Endodermal cell (in vitro differentiated cells): ENCODE data around the gene DGCR8. TPM values are rescaled to one million over a fixed set of nuclear protein-coding genes. Genes with fewer than 3 reads are reported as not detected.

Source experiments
- DNase-seq: peaks from one replicate; pipeline ENCODE4 v3.0.0-alpha.2; 2017
- H3K27ac ChIP-seq: 2 replicates; pipeline ENCODE4 v1.5.1; 2013; ENCODE audit warnings: mild to moderate bottlenecking, low read depth, low read length, moderate library complexity
- H3K27me3 ChIP-seq: 2 replicates; pipeline ENCODE4 v1.6.1; 2013; ENCODE audit warnings: mild to moderate bottlenecking, low read length, moderate library complexity; ENCODE audit not compliant: insufficient read depth, control insufficient read depth, poor library complexity, severe bottlenecking
- H3K36me3 ChIP-seq: 2 replicates; pipeline ENCODE4 v1.7.0; 2013; ENCODE audit warnings: mild to moderate bottlenecking, low read length, moderate library complexity; ENCODE audit not compliant: control insufficient read depth, insufficient read depth
- H3K4me1 ChIP-seq: one replicate; pipeline ENCODE4 v1.7.0; 2013; ENCODE audit warnings: low read length; ENCODE audit not compliant: control insufficient read depth, insufficient read depth
- H3K4me3 ChIP-seq: 2 replicates; pipeline ENCODE4 v1.5.1; 2013; ENCODE audit warnings: mild to moderate bottlenecking, low read length, moderate library complexity
- H3K9ac ChIP-seq: 2 replicates; pipeline ENCODE4 v1.6.1; 2013; ENCODE audit warnings: mild to moderate bottlenecking, low read length, moderate library complexity; ENCODE audit not compliant: poor library complexity, severe bottlenecking; ENCODE audit errors: extremely low read depth
- H3K9me3 ChIP-seq: 2 replicates; pipeline ENCODE4 v1.6.1; 2013; ENCODE audit warnings: mild to moderate bottlenecking, low read length, moderate library complexity; ENCODE audit not compliant: control insufficient read depth
- H3K27ac Mint-ChIP-seq: 2 replicates; pipeline ENCODE4 v1.8.0; 2020; ENCODE audit warnings: mixed read lengths
- H3K27me3 Mint-ChIP-seq: 2 replicates; pipeline ENCODE4 v1.8.0; 2021; ENCODE audit warnings: mild to moderate bottlenecking, mixed read lengths; ENCODE audit not compliant: insufficient read depth
- H3K36me3 Mint-ChIP-seq: 2 replicates; pipeline ENCODE4 v1.8.0; 2020; ENCODE audit warnings: low read depth, mixed read lengths
- H3K4me1 Mint-ChIP-seq: 2 replicates; pipeline ENCODE4 v1.8.0; 2020; ENCODE audit warnings: mixed read lengths
- H3K4me3 Mint-ChIP-seq: 2 replicates; pipeline ENCODE4 v1.8.0; 2020; ENCODE audit warnings: mild to moderate bottlenecking, moderate library complexity, mixed read lengths
- H3K9me3 Mint-ChIP-seq: 2 replicates; pipeline ENCODE4 v1.8.0; 2020; ENCODE audit warnings: mild to moderate bottlenecking, mixed read lengths
- WGBS, 2 experiments: methylation state at CpG; one replicate each; pipeline versions ENCODE4 v1.1.5 to v1.1.7; 2013; ENCODE audit warnings: missing lambda C conversion rate in 2 of 2, mixed read lengths in 1 of 2; ENCODE audit not compliant: insufficient coverage in 1 of 2, insufficient read length in 1 of 2; 5-methylcytosine and 5-hydroxymethylcytosine counted together
- total RNA-seq, 2 donors: library from RNA; stranded (reverse); fragmentation: NEBNext Ultra II Directional in 1 of 2; extraction: Animal tissue kit (Norgen Biotek cat#: 25700) in 1 of 2; gene quantifications; 2 replicates in 1 of 2; 3 replicates in 1 of 2; pipeline ENCODE4 v1.2.1, GENCODE V29; 2021
- TF ChIP-seq, protein P1 (sequence below): fragments of 200-600 bp; sonication (generic); conservative IDR thresholded peaks from 2 replicates; pipeline ENCODE4 v1.5.0; 2021; ENCODE audit warnings: antibody characterized with exemption, mild to moderate bottlenecking

Gene DGCR8
- total RNA-seq, 2 donors from 2014 or later, result 61.3 to 76.1 TPM

DNA sequence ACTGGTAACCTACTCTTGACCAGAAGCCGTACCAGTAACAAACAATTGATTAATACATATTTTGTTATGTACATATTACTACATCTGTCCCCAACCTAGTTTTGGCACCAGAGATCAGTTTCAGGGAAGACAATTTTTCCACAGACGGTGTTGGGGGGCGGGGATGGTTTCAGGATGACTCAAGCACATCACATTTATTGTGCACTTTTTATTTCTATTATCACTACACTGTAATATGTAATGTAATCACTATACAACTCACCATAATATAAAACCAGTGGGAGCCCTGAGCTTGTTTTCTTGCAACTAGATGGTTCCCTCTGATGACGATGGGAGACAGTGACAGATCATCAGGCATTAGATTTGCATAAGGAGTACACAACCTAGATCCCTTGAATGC lies 15.5 kb downstream of the DGCR8 start:
- H3K4me3 ChIP-seq, result no peak overlapping the region
- no peak for DNase-seq
- H3K9ac ChIP-seq, result no peak overlapping the region
- Mint-ChIP-seq H3K4me1 (no peaks in the 10 kb centered on the region), H3K27me3 (no peaks in the 10 kb centered on the region), H3K9me3 (no peaks in the 10 kb centered on the region), H3K27ac (no peak overlapping the region), H3K4me3 (no peak overlapping the region), H3K36me3 (peaks cover 96% of the 10 kb centered on the region)
- TF ChIP-seq, protein P1, sequence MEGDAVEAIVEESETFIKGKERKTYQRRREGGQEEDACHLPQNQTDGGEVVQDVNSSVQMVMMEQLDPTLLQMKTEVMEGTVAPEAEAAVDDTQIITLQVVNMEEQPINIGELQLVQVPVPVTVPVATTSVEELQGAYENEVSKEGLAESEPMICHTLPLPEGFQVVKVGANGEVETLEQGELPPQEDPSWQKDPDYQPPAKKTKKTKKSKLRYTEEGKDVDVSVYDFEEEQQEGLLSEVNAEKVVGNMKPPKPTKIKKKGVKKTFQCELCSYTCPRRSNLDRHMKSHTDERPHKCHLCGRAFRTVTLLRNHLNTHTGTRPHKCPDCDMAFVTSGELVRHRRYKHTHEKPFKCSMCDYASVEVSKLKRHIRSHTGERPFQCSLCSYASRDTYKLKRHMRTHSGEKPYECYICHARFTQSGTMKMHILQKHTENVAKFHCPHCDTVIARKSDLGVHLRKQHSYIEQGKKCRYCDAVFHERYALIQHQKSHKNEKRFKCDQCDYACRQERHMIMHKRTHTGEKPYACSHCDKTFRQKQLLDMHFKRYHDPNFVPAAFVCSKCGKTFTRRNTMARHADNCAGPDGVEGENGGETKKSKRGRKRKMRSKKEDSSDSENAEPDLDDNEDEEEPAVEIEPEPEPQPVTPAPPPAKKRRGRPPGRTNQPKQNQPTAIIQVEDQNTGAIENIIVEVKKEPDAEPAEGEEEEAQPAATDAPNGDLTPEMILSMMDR, result no peak
- peaks cover 93% of the 10 kb centered on the region for H3K36me3 ChIP-seq
- H3K4me1 ChIP-seq, result no peaks in the 10 kb centered on the region
- no peaks in the 10 kb centered on the region for H3K27me3 ChIP-seq
- H3K27ac ChIP-seq, result no peak overlapping the region
- 100% methylated on average over 1 to 3 of the region's 4 CpGs for WGBS, 2 experiments
- peaks cover 7% of the 10 kb centered on the region for H3K9me3 ChIP-seq

DNA sequence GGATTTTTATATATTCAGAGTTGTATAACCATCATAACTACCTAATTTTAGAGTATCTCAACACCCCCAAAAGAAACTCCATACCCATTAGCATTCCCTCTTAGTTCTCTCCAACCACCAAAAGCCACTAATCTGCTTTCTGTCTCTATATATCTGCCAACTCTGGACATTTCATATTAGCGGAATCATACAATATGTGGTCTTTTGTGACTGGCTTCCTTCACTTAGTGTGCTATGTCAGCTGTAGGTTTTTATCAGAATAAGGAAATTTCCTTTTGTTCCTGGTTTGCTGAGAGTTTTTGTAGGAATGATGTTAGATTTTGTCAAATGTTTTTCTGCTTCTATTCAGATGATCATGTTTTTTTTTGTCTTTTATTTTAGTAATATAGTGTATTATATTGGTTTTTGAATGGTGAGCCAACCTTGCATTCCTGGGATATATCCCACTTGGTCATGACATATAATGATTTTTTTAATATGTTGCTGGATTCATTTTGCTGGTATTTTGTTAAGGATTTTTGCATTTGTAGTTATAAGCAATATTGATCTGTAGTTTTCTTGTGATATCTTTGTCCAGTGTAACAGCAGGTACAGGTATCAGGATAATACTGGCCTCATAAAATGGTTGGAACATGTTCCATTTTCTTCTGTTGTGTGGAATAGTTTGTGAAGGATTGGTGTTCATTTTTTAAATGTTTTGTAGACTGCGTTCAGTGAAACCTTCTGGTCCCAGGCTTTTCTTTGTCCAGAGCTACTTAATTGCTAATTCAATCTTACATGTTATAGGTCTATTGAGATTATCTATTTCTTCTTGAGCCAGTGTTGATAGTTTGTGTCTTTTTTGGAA lies 16.8 kb downstream of the DGCR8 start:
- Histone ChIP-seq H3K4me3 (no peak overlapping the region), H3K27me3 (no peaks in the 10 kb centered on the region), H3K27ac (no peak overlapping the region), H3K9ac (no peak overlapping the region), H3K9me3 (peaks cover 7% of the 10 kb centered on the region), H3K36me3 (peaks cover 90% of the 10 kb centered on the region), H3K4me1 (no peaks in the 10 kb centered on the region)
- Mint-ChIP-seq H3K27ac (no peak overlapping the region), H3K4me3 (no peak overlapping the region), H3K9me3 (no peaks in the 10 kb centered on the region), H3K4me1 (no peaks in the 10 kb centered on the region), H3K36me3 (peaks cover 92% of the 10 kb centered on the region), H3K27me3 (no peaks in the 10 kb centered on the region)
- DNase-seq, result no peak
- WGBS, 2 experiments, result 91 to 100% methylated on average over 1 to 2 of the region's 2 CpGs
- TF ChIP-seq, protein P1, result no peak

DNA sequence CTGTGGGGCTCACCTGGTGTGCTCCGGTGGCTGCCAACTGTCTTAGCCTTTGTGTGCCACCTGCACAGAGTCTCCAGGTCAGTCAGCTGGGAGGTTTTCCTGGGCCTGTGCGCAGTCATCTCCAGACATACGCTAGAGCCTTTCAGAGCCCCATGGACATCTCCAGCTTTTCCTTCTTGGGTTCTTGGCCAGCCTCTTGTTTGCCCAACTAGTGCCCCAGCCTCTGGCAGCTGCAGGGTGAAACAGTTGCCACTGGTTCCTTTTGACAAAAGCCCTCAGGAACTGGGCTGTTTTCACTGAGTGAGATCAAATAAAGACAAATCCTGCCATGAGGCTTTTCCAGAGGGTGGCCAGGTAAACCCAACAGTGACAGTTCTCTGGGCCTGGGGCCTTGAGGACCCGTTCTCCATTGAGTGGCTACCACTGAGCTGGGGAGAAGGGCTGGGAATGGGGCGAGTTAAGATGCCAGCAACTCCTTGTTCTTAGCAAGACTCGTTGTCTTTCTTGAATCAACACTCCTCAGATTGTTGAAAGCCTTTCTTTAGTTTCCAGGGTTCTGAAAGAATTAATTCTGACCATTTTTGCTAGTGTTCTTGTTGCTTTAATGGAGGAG lies 19.2 kb downstream of the DGCR8 start:
- 94 to 98% methylated on average over 5 to 6 of the region's 6 CpGs for WGBS, 2 experiments
- Histone ChIP-seq H3K4me3 (no peak overlapping the region), H3K4me1 (no peaks in the 10 kb centered on the region), H3K36me3 (peaks cover 79% of the 10 kb centered on the region), H3K9ac (no peak overlapping the region), H3K27ac (no peak overlapping the region), H3K27me3 (no peaks in the 10 kb centered on the region), H3K9me3 (peaks cover 7% of the 10 kb centered on the region)
- H3K27ac Mint-ChIP-seq, result no peak overlapping the region
- TF ChIP-seq, protein P1, result no peak
- no peaks in the 10 kb centered on the region for H3K27me3 Mint-ChIP-seq
- H3K4me1 Mint-ChIP-seq, result no peaks in the 10 kb centered on the region
- H3K9me3 Mint-ChIP-seq, result no peaks in the 10 kb centered on the region
- DNase-seq, result no peak
- peaks cover 89% of the 10 kb centered on the region for H3K36me3 Mint-ChIP-seq
- H3K4me3 Mint-ChIP-seq, result no peak overlapping the region
